ENCODE measurements around the gene CFAP73.
"Not testable (repeated sequence)": the region's sequence is repeated elsewhere in the genome, so short reads cannot be mapped to it uniquely, and the experiment has no call there.

Gene CFAP73

GRCh38 chr12:113198296-113198695, 48.8 kb downstream of the CFAP73 start:
- peaks cover 19% of the 10 kb centered on the region for H3K4me1 ChIP-seq (ENCODE audit: control insufficient read depth, insufficient read depth, low read length)
- H3K9ac ChIP-seq (ENCODE audit: low read length): no peak overlapping the region
- peak; percentile 13 for DNase-seq (ENCODE audit: low read depth)
- H3K9me3 ChIP-seq (ENCODE audit: control insufficient read depth, low read length): no peaks in the 10 kb centered on the region
- no peaks in the 10 kb centered on the region for H3K27me3 ChIP-seq (replicated peaks; ENCODE audit: control insufficient read depth, insufficient read depth, low read length)
- no peak overlapping the region for H3K4me3 ChIP-seq (ENCODE audit: low read length)
- H3K36me3 ChIP-seq (ENCODE audit: control insufficient read depth, insufficient read depth, low read length, severe bottlenecking): no peaks in the 10 kb centered on the region

- no peak overlapping the region for H3K4me3 ChIP-seq (ENCODE audit: low read length)
- no peaks in the 10 kb centered on the region for H3K36me3 ChIP-seq (ENCODE audit: control insufficient read depth, insufficient read depth, low read length, severe bottlenecking)
- H3K4me1 ChIP-seq (ENCODE audit: control insufficient read depth, insufficient read depth, low read length): peaks cover 6% of the 10 kb centered on the region
- DNase-seq (ENCODE audit: low read depth): no peak
- no peaks in the 10 kb centered on the region for H3K9me3 ChIP-seq (ENCODE audit: control insufficient read depth, low read length)
- no peak overlapping the region for H3K9ac ChIP-seq (ENCODE audit: low read length)
- H3K27me3 ChIP-seq (replicated peaks; ENCODE audit: control insufficient read depth, insufficient read depth, low read length): no peaks in the 10 kb centered on the region
Measured at GRCh38 chr12:113200021-113200797, 50.7 kb downstream of the CFAP73 start.

- no peaks in the 10 kb centered on the region for H3K9me3 ChIP-seq (ENCODE audit: control insufficient read depth, low read length)
- H3K4me1 ChIP-seq (ENCODE audit: control insufficient read depth, insufficient read depth, low read length): peaks cover 5% of the 10 kb centered on the region
- no peak overlapping the region for H3K9ac ChIP-seq (ENCODE audit: low read length)
- no peak overlapping the region for H3K4me3 ChIP-seq (ENCODE audit: low read length)
- no peak for DNase-seq (ENCODE audit: low read depth)
- no peaks in the 10 kb centered on the region for H3K27me3 ChIP-seq (replicated peaks; ENCODE audit: control insufficient read depth, insufficient read depth, low read length)
- H3K36me3 ChIP-seq (ENCODE audit: control insufficient read depth, insufficient read depth, low read length, severe bottlenecking): no peaks in the 10 kb centered on the region
Measured at GRCh38 chr12:113201187-113202177, 52.0 kb downstream of the CFAP73 start.

GRCh38 chr12:113202300-113203075, 53.0 kb downstream of the CFAP73 start:
- Histone ChIP-seq H3K9me3 (ENCODE audit: control insufficient read depth, low read length) (no peaks in the 10 kb centered on the region), H3K4me3 (ENCODE audit: low read length) (no peak overlapping the region), H3K27me3 (replicated peaks; ENCODE audit: control insufficient read depth, insufficient read depth, low read length) (no peaks in the 10 kb centered on the region), H3K9ac (ENCODE audit: low read length) (no peak overlapping the region), H3K36me3 (ENCODE audit: control insufficient read depth, insufficient read depth, low read length, severe bottlenecking) (no peaks in the 10 kb centered on the region), H3K4me1 (ENCODE audit: control insufficient read depth, insufficient read depth, low read length) (peaks cover 5% of the 10 kb centered on the region)
- no peak for DNase-seq (ENCODE audit: low read depth)

GRCh38 chr12:113203852-113204760, 54.6 kb downstream of the CFAP73 start:
- DNase-seq (ENCODE audit: low read depth): peak; percentile 19
- no peak overlapping the region for H3K4me3 ChIP-seq (ENCODE audit: low read length)

GRCh38 chr12:113204804-113205203, 55.3 kb downstream of the CFAP73 start:
- Histone ChIP-seq H3K4me3 (ENCODE audit: low read length) (no peak overlapping the region), H3K9ac (ENCODE audit: low read length) (no peak overlapping the region), H3K27me3 (replicated peaks; ENCODE audit: control insufficient read depth, insufficient read depth, low read length) (no peaks in the 10 kb centered on the region), H3K9me3 (ENCODE audit: control insufficient read depth, low read length) (no peaks in the 10 kb centered on the region), H3K4me1 (ENCODE audit: control insufficient read depth, insufficient read depth, low read length) (peaks cover 5% of the 10 kb centered on the region), H3K36me3 (ENCODE audit: control insufficient read depth, insufficient read depth, low read length, severe bottlenecking) (no peaks in the 10 kb centered on the region)
- no peak for DNase-seq (ENCODE audit: low read depth)

More at GRCh38 chr12:113203852-113204760, 54.6 kb downstream of the CFAP73 start:
- Histone ChIP-seq H3K27me3 (replicated peaks; ENCODE audit: control insufficient read depth, insufficient read depth, low read length) (no peaks in the 10 kb centered on the region), H3K4me1 (ENCODE audit: control insufficient read depth, insufficient read depth, low read length) (peaks cover 5% of the 10 kb centered on the region), H3K9me3 (ENCODE audit: control insufficient read depth, low read length) (no peaks in the 10 kb centered on the region), H3K9ac (ENCODE audit: low read length) (no peak overlapping the region), H3K36me3 (ENCODE audit: control insufficient read depth, insufficient read depth, low read length, severe bottlenecking) (no peaks in the 10 kb centered on the region)

GRCh38 chr12:113206802-113207201, 57.3 kb downstream of the CFAP73 start:
- not testable (repeated sequence) for H3K9ac ChIP-seq (ENCODE audit: low read length); H3K27me3 ChIP-seq (replicated peaks; ENCODE audit: control insufficient read depth, insufficient read depth, low read length); H3K4me1 ChIP-seq (ENCODE audit: control insufficient read depth, insufficient read depth, low read length); H3K4me3 ChIP-seq (ENCODE audit: low read length); DNase-seq (ENCODE audit: low read depth); H3K9me3 ChIP-seq (ENCODE audit: control insufficient read depth, low read length); H3K36me3 ChIP-seq (ENCODE audit: control insufficient read depth, insufficient read depth, low read length, severe bottlenecking)

- H3K4me3 ChIP-seq (ENCODE audit: low read length): no peak overlapping the region
- no peaks in the 10 kb centered on the region for H3K36me3 ChIP-seq (ENCODE audit: control insufficient read depth, insufficient read depth, low read length, severe bottlenecking)
- H3K9ac ChIP-seq (ENCODE audit: low read length): no peak overlapping the region
- H3K4me1 ChIP-seq (ENCODE audit: control insufficient read depth, insufficient read depth, low read length): peaks cover 5% of the 10 kb centered on the region
- H3K9me3 ChIP-seq (ENCODE audit: control insufficient read depth, low read length): no peaks in the 10 kb centered on the region
- DNase-seq (ENCODE audit: low read depth): no peak
- no peaks in the 10 kb centered on the region for H3K27me3 ChIP-seq (replicated peaks; ENCODE audit: control insufficient read depth, insufficient read depth, low read length)
Measured at GRCh38 chr12:113207613-113208040, 58.1 kb downstream of the CFAP73 start.

GRCh38 chr12:113208041-113208934, 58.8 kb downstream of the CFAP73 start:
- no peak for DNase-seq (ENCODE audit: low read depth)
- Histone ChIP-seq H3K4me3 (ENCODE audit: low read length) (no peak overlapping the region), H3K9ac (ENCODE audit: low read length) (no peak overlapping the region), H3K27me3 (replicated peaks; ENCODE audit: control insufficient read depth, insufficient read depth, low read length) (no peaks in the 10 kb centered on the region), H3K4me1 (ENCODE audit: control insufficient read depth, insufficient read depth, low read length) (peaks cover 5% of the 10 kb centered on the region), H3K36me3 (ENCODE audit: control insufficient read depth, insufficient read depth, low read length, severe bottlenecking) (no peaks in the 10 kb centered on the region), H3K9me3 (ENCODE audit: control insufficient read depth, low read length) (no peaks in the 10 kb centered on the region)

Data from adipocyte (in vitro differentiated cells).